ENCODE measurements around the gene SMOC2.
"Not testable (repeated sequence)": the region's sequence is repeated elsewhere in the genome, so short reads cannot be mapped to it uniquely, and the experiment has no call there.

Gene SMOC2

DNA sequence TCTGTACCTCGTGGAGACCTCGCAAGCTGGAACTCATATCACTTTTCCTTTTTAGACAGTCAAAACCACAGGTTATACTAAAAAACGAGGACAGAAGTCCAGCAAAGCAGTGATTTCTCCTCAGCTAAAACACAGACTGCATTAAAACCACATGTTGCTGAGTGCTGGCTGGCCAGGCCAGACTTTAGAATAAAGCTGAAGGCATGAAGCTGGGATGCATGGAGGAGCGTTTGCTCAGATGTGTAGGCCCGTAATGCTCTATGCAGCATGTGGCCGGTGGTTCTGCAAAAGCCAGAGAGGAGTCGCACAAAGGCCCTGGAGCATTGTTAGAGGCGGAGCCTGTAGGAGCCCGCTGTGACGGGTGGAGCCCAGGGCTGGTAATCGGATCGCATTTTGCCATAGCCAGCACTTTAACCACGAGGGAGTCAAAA, 83.6 kb downstream of the SMOC2 start:
- DNase-seq, result peak; percentile 24

DNA sequence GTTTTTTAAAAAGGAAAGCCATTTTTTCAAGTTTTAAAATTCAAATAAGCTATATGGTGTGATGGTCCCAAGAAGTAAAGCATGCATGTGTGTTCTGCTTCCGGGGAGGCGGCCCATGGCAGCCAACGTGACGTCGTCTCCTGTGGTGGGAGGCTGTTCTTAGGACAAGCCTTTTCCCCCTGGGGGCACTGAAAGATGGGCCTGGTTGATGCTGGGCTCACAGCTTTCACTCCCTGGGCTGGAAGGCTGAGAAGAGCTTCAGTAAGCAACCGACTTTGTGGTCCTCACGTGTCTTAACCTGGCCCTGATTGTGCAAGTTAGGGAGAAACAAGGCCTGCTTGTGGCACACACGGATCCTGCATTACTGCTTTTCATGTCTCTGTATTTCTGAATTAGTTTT, 84.1 kb downstream of the SMOC2 start:
- no peak for DNase-seq

- DNase-seq, result no peak
These were observed 85.1 kb downstream of the SMOC2 start for GRCh38 chr6:168525926-168526630.

DNA sequence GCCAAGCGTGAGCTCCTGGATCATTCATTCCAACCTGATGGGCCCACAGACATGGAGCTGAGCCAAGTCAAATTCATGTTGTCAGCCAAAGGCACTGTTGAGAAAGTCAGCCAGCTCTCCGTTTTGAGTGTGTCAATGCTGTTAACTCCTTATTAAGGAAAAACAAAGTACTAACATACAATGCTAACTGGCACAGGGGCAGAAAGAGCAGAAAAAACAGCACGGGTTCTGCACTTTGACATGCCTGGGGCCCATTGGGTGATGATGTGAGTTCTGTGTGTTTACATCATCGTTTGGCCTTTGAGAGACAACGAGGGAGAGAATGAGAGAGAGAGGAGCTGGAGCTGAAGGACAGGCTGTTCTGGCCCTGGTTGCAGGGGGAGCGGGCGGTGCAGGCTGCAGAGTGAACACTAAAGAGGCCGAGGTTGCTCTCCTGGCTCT, 85.9 kb downstream of the SMOC2 start:
- no peak for DNase-seq

DNA sequence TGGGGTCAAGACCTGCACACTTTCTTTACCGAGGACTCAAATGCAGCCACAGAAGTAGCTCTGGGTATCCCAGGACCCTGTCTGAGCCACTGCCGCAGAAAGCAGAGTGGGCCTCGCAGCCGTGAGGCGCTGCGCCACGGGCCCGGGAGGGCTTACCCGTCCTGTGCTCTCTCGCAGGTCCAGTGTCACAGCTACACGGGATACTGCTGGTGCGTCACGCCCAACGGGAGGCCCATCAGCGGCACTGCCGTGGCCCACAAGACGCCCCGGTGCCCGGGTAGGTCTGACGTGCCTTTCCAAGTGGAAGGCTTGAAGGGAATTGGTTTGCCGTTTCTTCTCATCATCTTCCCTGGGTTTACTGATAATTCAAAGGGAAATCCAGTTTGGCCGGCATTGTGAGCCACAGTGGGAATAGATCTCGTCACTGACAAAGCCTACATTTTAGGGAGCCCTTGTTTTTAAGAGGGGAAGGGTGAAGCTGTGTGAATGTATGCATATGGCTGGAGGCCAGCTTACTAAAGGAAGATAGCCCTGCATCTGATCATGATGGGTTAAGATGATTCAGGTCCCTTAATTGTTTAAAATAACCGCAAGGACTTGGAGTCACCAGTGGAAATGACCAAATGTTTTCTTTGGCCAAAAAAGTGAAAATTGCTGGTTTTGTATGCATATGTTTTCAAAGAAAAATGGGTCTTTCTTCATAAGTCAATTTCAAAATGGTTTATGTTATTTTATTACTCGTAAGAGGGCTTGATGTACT, 86.6 kb downstream of the SMOC2 start:
- no peak for DNase-seq

GRCh38 chr6:168528474-168529095, 87.6 kb downstream of the SMOC2 start:
- DNase-seq, result no peak

GRCh38 chr6:168529214-168529613, 88.2 kb downstream of the SMOC2 start:
- no peak for DNase-seq

- no peak for DNase-seq
These were observed 89.7 kb downstream of the SMOC2 start for GRCh38 chr6:168530653-168531071.

GRCh38 chr6:168532070-168532469, 91.1 kb downstream of the SMOC2 start:
- no peak for DNase-seq

DNA sequence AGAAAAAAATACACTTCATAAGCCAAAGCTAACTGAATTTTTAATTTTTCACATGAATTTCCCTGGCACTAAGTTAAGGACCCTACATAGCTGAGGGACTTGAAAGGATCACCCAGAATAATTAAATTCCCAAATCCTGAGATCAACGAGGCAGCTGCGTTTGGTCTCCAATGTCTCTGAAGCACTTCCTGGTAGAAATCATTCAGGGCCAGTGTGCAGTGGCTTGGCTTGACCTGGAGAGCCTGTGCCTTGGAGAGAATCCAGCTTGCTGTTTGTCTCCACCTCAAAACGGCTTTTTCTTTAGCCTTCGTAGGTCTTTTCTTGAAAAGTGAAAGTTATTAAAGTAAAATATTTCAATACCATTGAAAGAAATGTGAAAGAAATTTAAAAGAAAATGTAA, 92.4 kb downstream of the SMOC2 start:
- no peak for DNase-seq

DNA sequence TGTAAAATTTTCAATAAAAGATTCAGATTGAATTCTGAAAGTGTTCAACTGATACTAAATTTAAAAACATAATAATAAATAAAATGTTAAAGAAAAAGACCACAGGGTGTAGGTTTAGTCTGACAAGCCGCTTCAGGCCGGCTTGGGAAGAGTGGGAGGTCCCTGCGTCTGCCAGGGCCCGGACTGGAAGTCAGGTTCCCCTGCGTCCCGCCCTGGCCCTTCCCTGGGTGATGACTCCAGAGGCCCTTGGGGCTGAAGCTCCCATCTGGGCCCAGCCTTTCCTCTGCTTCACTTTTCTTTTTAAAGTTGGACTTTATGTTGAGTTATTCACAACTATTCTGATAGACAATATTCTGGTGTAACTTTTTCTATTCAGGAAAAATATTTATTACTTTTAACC, 93.3 kb downstream of the SMOC2 start:
- DNase-seq, result no peak

DNA sequence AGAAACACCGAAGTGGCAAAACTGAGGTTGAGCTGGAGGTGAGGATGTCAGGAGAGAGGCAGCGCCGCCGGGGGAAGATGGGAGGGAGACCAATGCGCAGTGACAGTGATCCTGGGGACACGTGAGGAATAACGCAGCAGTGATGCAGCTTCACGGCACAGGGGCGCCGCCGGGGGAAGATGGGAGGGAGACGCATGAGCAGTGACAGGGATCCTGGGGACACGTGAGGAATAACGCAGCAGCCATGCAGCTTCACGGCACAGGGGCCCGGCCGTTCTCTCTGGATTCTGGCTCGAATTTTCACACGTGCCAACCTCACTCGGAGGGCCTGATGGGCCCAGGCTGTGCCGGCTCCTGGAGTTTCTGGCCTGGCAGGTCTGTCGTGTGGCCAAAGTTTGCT, 94.7 kb downstream of the SMOC2 start:
- no peak for DNase-seq

GRCh38 chr6:168536196-168536595, 95.2 kb downstream of the SMOC2 start:
- DNase-seq, result no peak

GRCh38 chr6:168536665-168537539, 95.9 kb downstream of the SMOC2 start:
- no peak for DNase-seq

- DNase-seq, result no peak
These were observed 96.5 kb downstream of the SMOC2 start for GRCh38 chr6:168537540-168537884.

DNA sequence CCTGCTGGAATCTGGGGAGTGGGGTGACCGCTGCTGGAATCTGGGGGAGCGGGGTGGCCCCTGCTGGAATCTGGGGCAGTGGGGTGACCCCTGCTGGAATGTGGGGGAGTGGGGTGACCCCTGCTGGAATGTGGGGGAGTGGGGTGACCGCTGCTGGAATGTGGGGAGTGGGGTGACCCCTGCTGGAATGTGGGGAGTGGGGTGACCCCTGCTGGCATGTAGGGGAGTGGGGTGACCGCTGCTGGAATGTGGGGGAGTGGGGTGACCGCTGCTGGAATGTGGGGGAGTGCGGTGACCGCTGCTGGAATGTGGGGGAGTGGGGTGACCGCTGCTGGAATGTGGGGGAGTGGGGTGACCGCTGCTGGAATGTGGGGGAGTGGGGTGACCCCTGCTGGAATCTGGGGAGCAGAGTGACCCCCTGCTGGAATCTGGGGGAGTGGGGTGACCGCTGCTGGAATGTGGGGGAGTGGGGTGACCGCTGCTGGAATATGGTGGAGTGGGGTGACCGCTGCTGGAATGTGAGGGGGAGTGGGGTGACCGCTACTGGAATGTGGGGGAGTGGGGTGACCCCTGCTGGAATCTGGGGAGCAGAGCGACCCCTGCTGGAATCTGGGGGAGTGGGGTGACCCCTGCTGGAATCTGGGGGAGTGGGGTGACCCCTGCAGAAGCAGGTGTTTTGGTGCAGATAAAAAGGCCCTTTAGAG, 97.4 kb downstream of the SMOC2 start:
- DNase-seq, result not testable (repeated sequence)

DNA sequence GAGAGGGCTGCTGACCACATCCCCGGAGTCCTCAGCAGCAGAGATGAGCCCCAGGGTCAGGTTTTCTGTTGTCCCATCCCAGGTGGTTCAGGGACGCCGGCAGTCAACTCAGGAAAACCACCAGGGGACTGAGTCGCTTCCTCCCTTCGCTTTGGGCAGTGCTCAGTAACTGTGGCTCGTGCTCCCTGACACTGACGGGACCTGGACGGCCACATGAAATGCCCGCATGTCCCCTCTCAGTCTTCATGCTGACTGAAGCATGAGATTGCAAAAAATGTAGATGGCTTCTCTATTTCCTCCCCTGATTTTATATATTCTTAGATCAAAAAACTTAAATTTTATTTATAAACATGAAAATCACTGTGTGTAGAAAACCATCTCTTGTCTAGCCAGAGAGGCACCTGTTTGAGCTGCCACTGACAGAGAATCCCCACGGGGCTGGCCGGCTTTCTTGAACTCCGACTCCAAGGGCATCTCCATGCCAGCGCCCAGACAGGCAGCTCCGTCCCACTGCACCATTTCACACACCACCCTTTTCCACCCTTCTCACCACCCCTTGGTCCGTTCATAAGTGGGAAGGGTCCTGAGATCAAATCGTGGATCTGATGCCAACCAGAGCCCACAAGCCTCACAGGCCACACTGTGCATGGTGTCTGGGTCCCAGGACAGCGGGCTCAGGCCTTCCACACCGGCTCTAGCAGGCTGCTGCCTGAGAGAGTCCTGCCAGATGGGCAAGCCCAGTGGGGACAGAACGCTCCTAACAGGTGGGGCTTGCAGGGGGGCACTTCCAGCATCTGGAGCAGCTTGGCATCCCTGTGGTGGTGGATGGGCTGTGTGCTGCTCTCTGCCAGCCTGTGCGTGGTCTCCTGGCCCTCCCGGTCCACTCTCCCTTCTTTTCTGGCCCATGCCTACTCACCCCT, 98.2 kb downstream of the SMOC2 start:
- no peak for DNase-seq

DNA sequence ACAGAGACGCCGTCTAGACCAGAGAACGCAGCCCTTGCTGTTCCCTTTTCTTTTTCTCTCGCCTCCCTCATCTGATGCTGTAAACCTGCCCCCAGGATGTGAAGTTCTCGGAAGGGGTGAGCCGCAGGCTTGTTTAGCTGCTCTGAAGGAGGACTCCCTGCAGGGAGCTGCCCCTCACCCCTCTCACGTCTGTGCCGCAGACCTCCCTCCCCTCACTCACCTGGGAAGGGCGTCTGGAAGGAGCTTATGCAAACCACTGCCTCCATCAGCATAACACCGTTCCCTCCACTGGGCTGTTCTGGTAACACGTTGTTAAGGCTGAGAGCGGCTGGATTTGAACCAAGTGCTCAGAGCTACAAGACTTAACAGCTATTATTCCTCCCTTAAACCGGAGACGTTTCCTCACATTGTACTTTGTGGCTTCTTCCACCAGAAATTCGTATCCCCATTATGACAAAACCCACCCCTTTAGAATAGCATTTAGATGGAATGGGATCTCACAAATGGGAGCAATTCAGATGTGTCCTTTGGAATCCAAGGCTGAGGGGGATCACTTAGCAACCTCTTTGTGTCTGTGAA, 99.8 kb downstream of the SMOC2 start:
- DNase-seq, result no peak

GRCh38 chr6:168541307-168541706, 100.3 kb downstream of the SMOC2 start:
- DNase-seq, result no peak

- DNase-seq, result no peak
These were observed 101.3 kb downstream of the SMOC2 start for GRCh38 chr6:168542301-168542700.

DNA sequence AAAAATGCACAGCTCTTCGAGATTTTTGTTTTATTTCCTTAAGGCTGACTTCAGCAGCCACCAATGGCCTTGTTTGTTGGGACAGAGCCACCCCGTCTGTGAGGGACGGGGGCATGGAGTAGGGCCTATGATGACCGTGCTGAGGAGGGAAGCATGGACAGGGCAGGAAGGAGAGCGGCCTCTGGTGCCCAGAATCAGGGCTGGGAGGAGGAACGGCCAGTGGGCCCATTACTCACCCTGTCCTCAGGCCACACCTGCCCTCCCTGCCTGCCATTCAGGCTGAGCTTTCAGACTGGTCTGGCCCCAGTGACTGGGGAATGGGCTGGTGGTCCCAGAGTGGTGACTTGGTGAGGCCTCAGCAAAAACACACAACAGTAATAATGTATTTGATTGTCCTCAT, 104.4 kb downstream of the SMOC2 start:
- no peak for DNase-seq

Measured in NCI-H146 (cell line).